Activated CD4-positive, CD25-positive, alpha-beta regulatory T cell treated with anti-CD3 and anti-CD28 coated beads, Interleukin-2, amount 50 U/mL, for 24 hours (primary cell): Measurements from ENCODE around the gene SRSF2.
"Not testable (repeated sequence)": the region's sequence is repeated elsewhere in the genome, so short reads cannot be mapped to it uniquely, and the experiment has no call there.

Experiments
- ATAC-seq, 2 donors: fragments of 150-1000 bp; cut with Tn5 transposase; one replicate each; pipeline ENCODE4 v1.10.0; 2021; ENCODE audit warnings: mild to moderate bottlenecking in 1 of 2, moderate library complexity in 1 of 2

The SRSF2 gene

GRCh38 chr17:76720211-76720610 lies 16.9 kb downstream of the SRSF2 start:
- no peak for ATAC-seq

- ATAC-seq = no peak
Measured at GRCh38 chr17:76718516-76718915, 18.6 kb downstream of the SRSF2 start.

- no peak for ATAC-seq
Measured at GRCh38 chr17:76716839-76717215, 20.3 kb downstream of the SRSF2 start.

- peak; percentile 48 to 63 for ATAC-seq
Measured at GRCh38 chr17:76716146-76716838, 20.8 kb downstream of the SRSF2 start.

GRCh38 chr17:76715496-76715830 lies 21.7 kb downstream of the SRSF2 start:
- ATAC-seq = no peak

GRCh38 chr17:76714822-76715495 lies 22.2 kb downstream of the SRSF2 start:
- ATAC-seq = peak; percentile 25 to 35

GRCh38 chr17:76714336-76714735 lies 22.8 kb downstream of the SRSF2 start:
- no peak for ATAC-seq

- ATAC-seq = no peak
Measured at GRCh38 chr17:76713765-76714164, 23.4 kb downstream of the SRSF2 start.

- ATAC-seq = not testable (repeated sequence)
Measured at GRCh38 chr17:76712321-76712720, 24.8 kb downstream of the SRSF2 start.

- peak; percentile 54 to 74 for ATAC-seq
Measured at GRCh38 chr17:76710863-76711611, 26.1 kb downstream of the SRSF2 start, which contains the start of gene MXRA7. Gene MXRA7 (minus strand): TSS chr17:76710965. CDS start chr17:76710946, 19 bp downstream.

- peak; percentile 34 to 37 for ATAC-seq
Measured at GRCh38 chr17:76709951-76710862, 26.9 kb downstream of the SRSF2 start.

GRCh38 chr17:76709077-76709950 lies 27.8 kb downstream of the SRSF2 start:
- ATAC-seq = no peak

- no peak for ATAC-seq
Measured at GRCh38 chr17:76707985-76708807, 28.9 kb downstream of the SRSF2 start.

GRCh38 chr17:76706817-76707216 lies 30.3 kb downstream of the SRSF2 start:
- no peak for ATAC-seq

GRCh38 chr17:76704805-76705204 lies 32.3 kb downstream of the SRSF2 start:
- ATAC-seq = no peak

GRCh38 chr17:76702941-76703637 lies 34.0 kb downstream of the SRSF2 start:
- ATAC-seq = no peak

GRCh38 chr17:76702076-76702475 lies 35.1 kb downstream of the SRSF2 start:
- ATAC-seq = no peak

- no peak for ATAC-seq
Measured at GRCh38 chr17:76701471-76701967, 35.6 kb downstream of the SRSF2 start.

GRCh38 chr17:76700617-76701470 lies 36.3 kb downstream of the SRSF2 start:
- ATAC-seq = no peak
